OCI-LY3 (cell line): ENCODE results near the gene PHB1.

Source experiments
- H2AFZ ChIP-seq: fragments of 200-600, 300-600 bp; shearing (Covaris generic); 2 replicates; pipeline ENCODE4 v1.6.0; 2014; ENCODE audit warnings: antibody characterized with exemption, low read depth, low read length
- H3K27ac ChIP-seq: fragments of 200-600, 300-600 bp; sonication (generic); 2 replicates; pipeline ENCODE4 v1.5.1; 2014; ENCODE audit warnings: mild to moderate bottlenecking, low read length, moderate library complexity, mixed read lengths
- H3K27me3 ChIP-seq: fragments of 200-600, 300-600 bp; sonication (generic); 2 replicates; pipeline ENCODE4 v1.6.1; 2014; ENCODE audit warnings: low read depth, low read length, mixed read lengths
- H3K36me3 ChIP-seq: fragments of 200-600, 300-600 bp; sonication (generic); replicated peaks from 2 replicates; pipeline ENCODE3; 2014; ENCODE audit warnings: low read depth, low read length, mixed read lengths
- H3K4me1 ChIP-seq: fragments of 300-600, 200-600 bp; sonication (generic); 2 replicates; pipeline ENCODE4 v1.6.1; 2014; ENCODE audit warnings: low read length, mixed read lengths
- H3K4me2 ChIP-seq: fragments of 200-600, 300-600 bp; sonication (generic); 2 replicates; pipeline ENCODE4 v1.6.1; 2014; ENCODE audit warnings: low read length, mixed read lengths
- H3K4me3 ChIP-seq: fragments of 300-600, 200-600 bp; sonication (generic); 2 replicates; pipeline ENCODE4 v1.5.1; 2014; ENCODE audit warnings: antibody characterized with exemption, mild to moderate bottlenecking, low read length, moderate library complexity
- H3K79me2 ChIP-seq: fragments of 300-600, 200-600 bp; shearing (Covaris generic); 2 replicates; pipeline ENCODE4 v1.6.1; 2014; ENCODE audit warnings: mild to moderate bottlenecking, low read length, mixed read lengths
- H3K9ac ChIP-seq: fragments of 300-600, 200-600 bp; shearing (Covaris generic); 2 replicates; pipeline ENCODE4 v1.6.0; 2014; ENCODE audit warnings: mild to moderate bottlenecking, low read length, moderate library complexity
- H3K9me3 ChIP-seq: fragments of 200-600, 300-600 bp; shearing (Covaris generic); 2 replicates; pipeline ENCODE4 v1.6.1; 2014; ENCODE audit warnings: low read length, mixed read lengths; ENCODE audit not compliant: insufficient read depth
- H4K20me1 ChIP-seq: fragments of 200-600, 300-600 bp; sonication (generic); 2 replicates; pipeline ENCODE4 v1.6.1; 2016; ENCODE audit warnings: low read length, mixed read lengths; ENCODE audit not compliant: insufficient read depth
- CTCF ChIP-seq: fragments of 200-600, 300-600 bp; sonication (generic); IDR thresholded peaks from 2 replicates; pipeline ENCODE4 v1.5.1; 2014; ENCODE audit warnings: antibody characterized with exemption, low read length, low read depth
- EZH2phosphoT487 ChIP-seq: fragments of 200-600 bp; shearing (Covaris generic); IDR thresholded peaks from 2 replicates; pipeline ENCODE4 v1.6.1; 2018; ENCODE audit warnings: antibody characterized with exemption, mixed run types, low read depth

The PHB1 gene

GRCh38 chr17:49384951-49385350 lies 29.7 kb downstream of the PHB1 start:
- Histone ChIP-seq H3K9ac (no peak overlapping the region), H3K4me3 (no peak overlapping the region), H3K4me2 (no peak overlapping the region), H3K36me3 (no peaks in the 10 kb centered on the region), H3K27me3 (no peaks in the 10 kb centered on the region; the same call in 1 of the 2 replicates), H4K20me1 (no peaks in the 10 kb centered on the region), H3K4me1 (peaks cover 12% of the 10 kb centered on the region), H2AFZ (no peak overlapping the region), H3K27ac (no peak overlapping the region), H3K9me3 (no peaks in the 10 kb centered on the region), H3K79me2 (no peaks in the 10 kb centered on the region)
- no peak for TF ChIP-seq CTCF
- no peak for TF ChIP-seq EZH2phosphoT487

- Histone ChIP-seq H3K4me1 (peaks cover 5% of the 10 kb centered on the region), H3K9ac (no peak overlapping the region), H3K4me2 (no peak overlapping the region), H2AFZ (no peak overlapping the region), H3K27me3 (no peaks in the 10 kb centered on the region; the same call in 1 of the 2 replicates), H4K20me1 (no peaks in the 10 kb centered on the region), H3K4me3 (no peak overlapping the region), H3K79me2 (no peaks in the 10 kb centered on the region), H3K27ac (no peak overlapping the region), H3K9me3 (no peaks in the 10 kb centered on the region), H3K36me3 (no peaks in the 10 kb centered on the region)
- TF ChIP-seq EZH2phosphoT487, result no peak
- TF ChIP-seq CTCF, result no peak
These were observed 31.6 kb downstream of the PHB1 start for GRCh38 chr17:49383060-49383459.

DNA sequence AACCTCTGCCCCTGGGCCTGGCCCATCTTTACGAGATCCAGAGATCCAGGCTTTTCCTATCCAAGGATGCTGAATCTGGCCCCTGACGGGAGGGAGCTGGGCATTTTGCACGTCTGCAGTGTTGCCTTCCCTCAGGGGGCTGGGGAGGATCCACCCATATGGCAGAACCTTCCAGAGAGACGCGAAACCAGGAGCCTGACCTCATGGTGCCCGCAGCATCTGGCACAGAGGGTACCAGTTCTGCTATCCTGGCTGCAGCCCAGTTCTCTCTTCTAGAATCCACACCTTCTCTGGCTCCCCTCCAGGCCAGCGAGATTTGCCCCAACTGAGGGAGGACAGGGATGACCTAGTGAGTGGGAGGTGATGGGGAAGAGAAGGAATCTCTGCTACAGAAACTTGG lies 32.1 kb downstream of the PHB1 start:
- no peak overlapping the region for H3K9ac ChIP-seq
- no peak overlapping the region for H3K4me3 ChIP-seq
- H4K20me1 ChIP-seq, result no peaks in the 10 kb centered on the region
- H2AFZ ChIP-seq, result no peak overlapping the region
- no peak overlapping the region for H3K4me2 ChIP-seq
- no peaks in the 10 kb centered on the region for H3K9me3 ChIP-seq
- no peaks in the 10 kb centered on the region; the same call in 1 of the 2 replicates for H3K27me3 ChIP-seq
- no peaks in the 10 kb centered on the region for H3K36me3 ChIP-seq
- no peaks in the 10 kb centered on the region for H3K4me1 ChIP-seq
- H3K27ac ChIP-seq, result no peak overlapping the region
- no peak for TF ChIP-seq EZH2phosphoT487
- no peak for TF ChIP-seq CTCF
- no peaks in the 10 kb centered on the region for H3K79me2 ChIP-seq

DNA sequence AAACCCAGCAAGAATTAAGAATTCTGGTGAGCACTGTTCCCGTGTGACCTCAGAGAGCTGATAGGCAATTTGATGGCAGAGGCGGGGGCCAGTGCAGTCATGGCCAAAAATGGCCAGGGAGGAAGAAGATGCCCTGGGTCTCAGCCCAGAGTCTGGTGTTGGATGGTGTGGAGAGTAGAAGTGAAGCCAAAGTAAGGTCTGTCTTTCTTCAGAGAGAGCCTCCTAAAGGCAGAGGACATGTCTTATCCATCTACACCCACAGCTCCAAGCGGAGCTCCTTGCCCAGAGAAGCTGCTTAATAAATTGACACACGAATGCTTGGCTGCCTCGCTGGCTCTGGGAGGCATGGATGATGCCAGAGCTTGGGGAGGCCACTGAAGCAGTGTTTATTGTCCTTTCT lies 32.9 kb downstream of the PHB1 start:
- Histone ChIP-seq H3K79me2 (no peaks in the 10 kb centered on the region), H3K27me3 (no peaks in the 10 kb centered on the region; the same call in 1 of the 2 replicates), H3K36me3 (no peaks in the 10 kb centered on the region), H3K27ac (no peak overlapping the region), H4K20me1 (no peaks in the 10 kb centered on the region), H3K9me3 (no peaks in the 10 kb centered on the region), H2AFZ (no peak overlapping the region), H3K4me3 (no peak overlapping the region), H3K9ac (no peak overlapping the region), H3K4me2 (no peak overlapping the region), H3K4me1 (no peaks in the 10 kb centered on the region)
- TF ChIP-seq CTCF, result no peak
- TF ChIP-seq EZH2phosphoT487, result no peak
